HEK293T (cell line): Measurements from ENCODE around the gene PCIF1.

Experiments
- ARNT ChIP-seq: fragments of 450-650 bp; IDR thresholded peaks from 2 replicates; pipeline ENCODE4 v1.6.1; 2017; ENCODE audit warnings: mild to moderate bottlenecking
- CTBP1 ChIP-seq: fragments of 450-650 bp; IDR thresholded peaks from 2 replicates; pipeline ENCODE4 v1.6.1; 2016; ENCODE audit warnings: borderline replicate concordance
- ELF4 ChIP-seq: fragments of 450-650 bp; IDR thresholded peaks from 2 replicates; pipeline ENCODE4 v1.6.1; 2017; ENCODE audit warnings: antibody characterized with exemption
- FOXK2 ChIP-seq: fragments of 450-650 bp; IDR thresholded peaks from 2 replicates; pipeline ENCODE4 v1.6.1; 2016; ENCODE audit warnings: mild to moderate bottlenecking
- FOXM1 ChIP-seq: fragments of 450-650 bp; IDR thresholded peaks from 2 replicates; pipeline ENCODE4 v1.6.1; 2017; ENCODE audit warnings: mild to moderate bottlenecking, borderline replicate concordance
- HDGF ChIP-seq: fragments of 450-650 bp; IDR thresholded peaks from 2 replicates; pipeline ENCODE4 v1.6.1; 2017; ENCODE audit warnings: antibody characterized with exemption, borderline replicate concordance
- L3MBTL2 ChIP-seq: fragments of 450-650 bp; conservative IDR thresholded peaks from 2 replicates; pipeline ENCODE4 v1.6.1; 2016; ENCODE audit warnings: mild to moderate bottlenecking
- LEF1 ChIP-seq: fragments of 450-650 bp; IDR thresholded peaks from 2 replicates; pipeline ENCODE4 v1.6.1; 2017; ENCODE audit warnings: mild to moderate bottlenecking, borderline replicate concordance
- NFRKB ChIP-seq: fragments of 450-650 bp; IDR thresholded peaks from 2 replicates; pipeline ENCODE4 v1.6.1; 2016; ENCODE audit warnings: mild to moderate bottlenecking, moderate library complexity
- SP1 ChIP-seq: fragments of 450-650 bp; IDR thresholded peaks from 2 replicates; pipeline ENCODE4 v1.6.1; 2017
- SUZ12 ChIP-seq: fragments of 450-650 bp; IDR thresholded peaks from 2 replicates; pipeline ENCODE4 v1.6.1; 2016; ENCODE audit warnings: mild to moderate bottlenecking
- TARDBP ChIP-seq: fragments of 450-650 bp; IDR thresholded peaks from 2 replicates; pipeline ENCODE4 v1.6.1; 2016
- ZNF384 ChIP-seq: fragments of 450-650 bp; IDR thresholded peaks from 2 replicates; pipeline ENCODE4 v1.6.1; 2016
- TF ChIP-seq, protein P1 (sequence below): fragments of 450-650 bp; IDR thresholded peaks from 2 replicates; pipeline ENCODE4 v1.6.1; 2016

DNA sequence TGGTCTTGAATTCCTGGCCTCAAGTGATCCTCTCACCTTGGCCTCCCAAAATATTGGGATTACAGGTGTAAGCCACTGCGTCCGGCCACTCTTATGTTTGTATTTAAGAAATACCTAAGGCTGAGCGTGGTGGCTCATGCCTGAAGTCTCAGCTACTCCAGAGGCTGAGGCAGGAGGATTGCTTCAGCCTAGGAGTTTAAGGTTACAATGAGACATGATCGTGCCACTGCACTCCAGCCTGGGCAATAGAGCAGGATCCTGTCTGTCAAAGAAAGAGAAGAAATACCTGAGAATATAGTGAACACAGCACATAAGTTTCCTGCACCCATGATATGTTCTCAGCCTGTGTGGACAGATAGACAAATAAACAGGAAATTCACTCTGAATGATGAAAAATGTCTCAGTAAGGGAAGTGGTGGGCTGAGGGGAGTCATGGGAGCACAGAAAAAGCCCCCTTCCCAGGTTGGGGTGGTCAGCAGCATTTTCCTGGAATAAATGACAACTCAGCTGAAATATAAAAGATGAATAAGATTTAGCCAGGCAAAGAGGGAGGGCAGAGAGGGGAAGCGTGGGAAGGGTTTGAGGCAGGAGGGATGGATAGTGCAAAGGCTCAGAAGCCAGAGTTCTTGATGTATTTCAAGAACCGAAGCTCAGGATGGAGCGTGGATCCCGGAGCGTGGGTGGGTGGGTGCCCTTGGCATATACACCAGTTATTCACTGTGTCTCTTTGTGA, 60.4 kb downstream of the PCIF1 start:
- TF ChIP-seq LEF1: no peak
- no peak for TF ChIP-seq SUZ12
- no peak for TF ChIP-seq FOXM1
- no peak for TF ChIP-seq NFRKB
- TF ChIP-seq SP1: no peak
- TF ChIP-seq ZNF384: no peak
- TF ChIP-seq L3MBTL2: no peak
- TF ChIP-seq CTBP1: no peak
- TF ChIP-seq, protein P1, sequence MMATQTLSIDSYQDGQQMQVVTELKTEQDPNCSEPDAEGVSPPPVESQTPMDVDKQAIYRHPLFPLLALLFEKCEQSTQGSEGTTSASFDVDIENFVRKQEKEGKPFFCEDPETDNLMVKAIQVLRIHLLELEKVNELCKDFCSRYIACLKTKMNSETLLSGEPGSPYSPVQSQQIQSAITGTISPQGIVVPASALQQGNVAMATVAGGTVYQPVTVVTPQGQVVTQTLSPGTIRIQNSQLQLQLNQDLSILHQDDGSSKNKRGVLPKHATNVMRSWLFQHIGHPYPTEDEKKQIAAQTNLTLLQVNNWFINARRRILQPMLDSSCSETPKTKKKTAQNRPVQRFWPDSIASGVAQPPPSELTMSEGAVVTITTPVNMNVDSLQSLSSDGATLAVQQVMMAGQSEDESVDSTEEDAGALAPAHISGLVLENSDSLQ: no peak
- no peak for TF ChIP-seq TARDBP
- no peak for TF ChIP-seq ELF4
- TF ChIP-seq FOXK2: no peak
- no peak for TF ChIP-seq HDGF
- no peak for TF ChIP-seq ARNT
